ENCODE data around the gene DYRK3.

GRCh38 chr1:206684003-206684402, 48.7 kb downstream of the DYRK3 start:
- no peak for TF ChIP-seq CTCF (conservative IDR thresholded peaks at IDR 0.05; ENCODE audit: low read length)
- TF ChIP-seq EZH2phosphoT487 (IDR thresholded peaks at IDR 0.05; ENCODE audit: borderline replicate concordance, low read depth, low read length): no peak

Data from OCI-LY7 (cell line).